ENCODE results near the gene IGFALS.

DNA sequence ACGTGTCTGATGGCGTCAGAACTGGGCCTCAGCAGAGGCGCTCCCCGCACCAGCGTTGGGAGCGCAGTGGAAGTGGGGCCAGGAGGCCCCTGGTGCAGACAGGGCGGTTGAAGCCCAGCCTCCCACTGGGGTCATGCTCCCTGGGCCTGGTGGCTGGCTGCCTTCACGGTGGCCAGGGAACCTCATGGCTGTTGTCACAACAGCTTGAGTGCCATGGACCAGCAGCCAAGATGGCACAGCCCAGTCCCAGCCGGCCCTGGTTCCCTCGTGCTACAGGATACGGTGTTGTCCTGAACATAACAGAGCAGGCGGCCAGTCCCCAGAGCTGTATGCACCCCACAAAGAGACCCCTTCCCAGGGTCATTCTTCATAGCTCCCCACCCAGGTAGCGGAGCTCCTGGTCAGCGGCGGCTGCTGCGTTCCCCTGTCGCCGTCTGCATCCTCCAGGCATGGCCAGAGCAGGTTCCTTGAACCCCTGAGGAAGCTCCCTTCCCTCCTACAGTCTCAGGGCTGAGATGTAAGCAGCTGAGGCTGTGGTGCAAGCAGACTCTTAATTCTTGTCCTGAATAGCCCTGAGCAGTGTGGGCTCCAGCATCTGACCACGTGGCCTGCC, 51.8 kb downstream of the IGFALS start:
- TF ChIP-seq, protein P1, sequence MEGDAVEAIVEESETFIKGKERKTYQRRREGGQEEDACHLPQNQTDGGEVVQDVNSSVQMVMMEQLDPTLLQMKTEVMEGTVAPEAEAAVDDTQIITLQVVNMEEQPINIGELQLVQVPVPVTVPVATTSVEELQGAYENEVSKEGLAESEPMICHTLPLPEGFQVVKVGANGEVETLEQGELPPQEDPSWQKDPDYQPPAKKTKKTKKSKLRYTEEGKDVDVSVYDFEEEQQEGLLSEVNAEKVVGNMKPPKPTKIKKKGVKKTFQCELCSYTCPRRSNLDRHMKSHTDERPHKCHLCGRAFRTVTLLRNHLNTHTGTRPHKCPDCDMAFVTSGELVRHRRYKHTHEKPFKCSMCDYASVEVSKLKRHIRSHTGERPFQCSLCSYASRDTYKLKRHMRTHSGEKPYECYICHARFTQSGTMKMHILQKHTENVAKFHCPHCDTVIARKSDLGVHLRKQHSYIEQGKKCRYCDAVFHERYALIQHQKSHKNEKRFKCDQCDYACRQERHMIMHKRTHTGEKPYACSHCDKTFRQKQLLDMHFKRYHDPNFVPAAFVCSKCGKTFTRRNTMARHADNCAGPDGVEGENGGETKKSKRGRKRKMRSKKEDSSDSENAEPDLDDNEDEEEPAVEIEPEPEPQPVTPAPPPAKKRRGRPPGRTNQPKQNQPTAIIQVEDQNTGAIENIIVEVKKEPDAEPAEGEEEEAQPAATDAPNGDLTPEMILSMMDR (IDR thresholded peaks at IDR 0.05): no peak
- TF ChIP-seq POLR2AphosphoS5 (IDR thresholded peaks at IDR 0.05): no peak
- no peak for TF ChIP-seq POLR2A (IDR thresholded peaks at IDR 0.05)

Measured in breast epithelium (tissue), 3 donors.